ENCODE results near the gene GFRA4. TPM values are rescaled to one million over a fixed set of nuclear protein-coding genes. Genes with fewer than 3 reads are reported as not detected.

Gene GFRA4
- total RNA-seq, 1 experiment from 2014 or later: not detected

GRCh38 chr20:3613821-3614440 lies 49.3 kb downstream of the GFRA4 start:
- CTCF ChIA-PET: no interaction called here

GRCh38 chr20:3612795-3613572 lies 50.2 kb downstream of the GFRA4 start:
- Histone ChIP-seq H3K27ac (no peak overlapping the region), H3K4me2 (no peak overlapping the region), H3K9me2 (ENCODE audit: insufficient read depth) (no peaks in the 10 kb centered on the region), H3K4me1 (replicated peaks; ENCODE audit: insufficient read depth) (no peaks in the 10 kb centered on the region), H3K36me3 (ENCODE audit: low read depth) (no peaks in the 10 kb centered on the region), H3F3A (ENCODE audit: insufficient read depth, low read depth) (no peaks in the 10 kb centered on the region), H4K20me1 (ENCODE audit: insufficient read depth) (no peaks in the 10 kb centered on the region), H2AFZ (no peak overlapping the region), H3K79me2 (ENCODE audit: low read depth) (no peaks in the 10 kb centered on the region), H3K9me3 (ENCODE audit: insufficient read depth, low read depth) (no peaks in the 10 kb centered on the region), H3K4me3 (no peak overlapping the region), H3K27me3 (ENCODE audit: insufficient read depth, low read depth) (no peaks in the 10 kb centered on the region)
- POLR2A ChIA-PET (ENCODE audit: unreplicated experiment): interaction anchor here (0.5 kb wide), 1 partner anchor 32 kb away, joined by 4 read pairs; no protein-coding TSS in a partner anchor
- TF ChIP-seq, protein P1, sequence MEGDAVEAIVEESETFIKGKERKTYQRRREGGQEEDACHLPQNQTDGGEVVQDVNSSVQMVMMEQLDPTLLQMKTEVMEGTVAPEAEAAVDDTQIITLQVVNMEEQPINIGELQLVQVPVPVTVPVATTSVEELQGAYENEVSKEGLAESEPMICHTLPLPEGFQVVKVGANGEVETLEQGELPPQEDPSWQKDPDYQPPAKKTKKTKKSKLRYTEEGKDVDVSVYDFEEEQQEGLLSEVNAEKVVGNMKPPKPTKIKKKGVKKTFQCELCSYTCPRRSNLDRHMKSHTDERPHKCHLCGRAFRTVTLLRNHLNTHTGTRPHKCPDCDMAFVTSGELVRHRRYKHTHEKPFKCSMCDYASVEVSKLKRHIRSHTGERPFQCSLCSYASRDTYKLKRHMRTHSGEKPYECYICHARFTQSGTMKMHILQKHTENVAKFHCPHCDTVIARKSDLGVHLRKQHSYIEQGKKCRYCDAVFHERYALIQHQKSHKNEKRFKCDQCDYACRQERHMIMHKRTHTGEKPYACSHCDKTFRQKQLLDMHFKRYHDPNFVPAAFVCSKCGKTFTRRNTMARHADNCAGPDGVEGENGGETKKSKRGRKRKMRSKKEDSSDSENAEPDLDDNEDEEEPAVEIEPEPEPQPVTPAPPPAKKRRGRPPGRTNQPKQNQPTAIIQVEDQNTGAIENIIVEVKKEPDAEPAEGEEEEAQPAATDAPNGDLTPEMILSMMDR (conservative IDR thresholded peaks at IDR 0.05): no peak
- no peak for TF ChIP-seq EZH2 (IDR thresholded peaks at IDR 0.05; ENCODE audit: low read depth)
- no TSS peak for BruUV-seq (replicated peaks)
- intact Hi-C loops (cut with micrococcal nuclease; ENCODE audit: unreplicated experiment): no loop called here
- DNase-seq: no peak
- CTCF ChIA-PET: interaction anchor here (0.6 to 0.7 kb wide), 2 partner anchors 29 to 559 kb away, joined by 3 to 4 read pairs; no protein-coding TSS in a partner anchor

More at GRCh38 chr20:3613821-3614440, 49.3 kb downstream of the GFRA4 start:
- Histone ChIP-seq H3K27ac (no peak overlapping the region), H3F3A (ENCODE audit: insufficient read depth, low read depth) (no peaks in the 10 kb centered on the region), H2AFZ (no peak overlapping the region), H3K27me3 (ENCODE audit: insufficient read depth, low read depth) (no peaks in the 10 kb centered on the region), H3K79me2 (ENCODE audit: low read depth) (no peaks in the 10 kb centered on the region), H3K9me2 (ENCODE audit: insufficient read depth) (no peaks in the 10 kb centered on the region), H3K9me3 (ENCODE audit: insufficient read depth, low read depth) (no peaks in the 10 kb centered on the region), H3K4me1 (replicated peaks; ENCODE audit: insufficient read depth) (no peaks in the 10 kb centered on the region), H4K20me1 (ENCODE audit: insufficient read depth) (no peaks in the 10 kb centered on the region), H3K4me3 (no peak overlapping the region), H3K4me2 (no peak overlapping the region), H3K36me3 (ENCODE audit: low read depth) (no peaks in the 10 kb centered on the region)
- intact Hi-C loops (cut with micrococcal nuclease; ENCODE audit: unreplicated experiment): no loop called here
- no peak for DNase-seq
- no TSS peak for BruUV-seq (replicated peaks)
- no peak for TF ChIP-seq EZH2 (IDR thresholded peaks at IDR 0.05; ENCODE audit: low read depth)
- TF ChIP-seq, protein P1 (conservative IDR thresholded peaks at IDR 0.05): no peak
- POLR2A ChIA-PET (ENCODE audit: unreplicated experiment): no interaction called here

- Histone ChIP-seq H3K79me2 (ENCODE audit: low read depth) (no peaks in the 10 kb centered on the region), H4K20me1 (ENCODE audit: insufficient read depth) (no peaks in the 10 kb centered on the region), H3F3A (ENCODE audit: insufficient read depth, low read depth) (no peaks in the 10 kb centered on the region), H3K27me3 (ENCODE audit: insufficient read depth, low read depth) (no peaks in the 10 kb centered on the region), H3K4me3 (no peak overlapping the region), H3K9me3 (ENCODE audit: insufficient read depth, low read depth) (no peaks in the 10 kb centered on the region), H3K4me1 (replicated peaks; ENCODE audit: insufficient read depth) (no peaks in the 10 kb centered on the region), H3K9me2 (ENCODE audit: insufficient read depth) (no peaks in the 10 kb centered on the region), H3K4me2 (no peak overlapping the region), H2AFZ (no peak overlapping the region), H3K36me3 (ENCODE audit: low read depth) (no peaks in the 10 kb centered on the region), H3K27ac (no peak overlapping the region)
- DNase-seq: no peak
- CTCF ChIA-PET: interaction anchor here (0.6 kb wide), 1 partner anchor 48 kb away, joined by 3 read pairs; no protein-coding TSS in a partner anchor
- BruUV-seq (replicated peaks): no TSS peak
- intact Hi-C loops (cut with micrococcal nuclease; ENCODE audit: unreplicated experiment): no loop called here
- POLR2A ChIA-PET (ENCODE audit: unreplicated experiment): no interaction called here
- TF ChIP-seq EZH2 (IDR thresholded peaks at IDR 0.05; ENCODE audit: low read depth): no peak
- TF ChIP-seq, protein P1 (conservative IDR thresholded peaks at IDR 0.05): no peak
Measured at GRCh38 chr20:3611901-3612300, 51.3 kb downstream of the GFRA4 start.

Other genes starting within 250 kb of the GFRA4 start
- 34.9 and 35.0 TPM in 2 replicates for gene ATRN, start 192.4 kb downstream of the GFRA4 start, total RNA-seq (2021)
- not detected in 2 replicates for gene ADAM33, start 18.6 kb upstream of the GFRA4 start, total RNA-seq (2021)
- 0.13 TPM in 1 of 2 replicates, not detected in the other for gene SIGLEC1, start 49.2 kb upstream of the GFRA4 start, total RNA-seq (2021)
- not detected in 2 replicates for gene HSPA12B, start 69.3 kb upstream of the GFRA4 start, total RNA-seq (2021)
- gene ADISSP, start 104.4 kb upstream of the GFRA4 start, total RNA-seq (2021): 86.9 and 95.0 TPM in 2 replicates
- gene SPEF1, start 118.0 kb upstream of the GFRA4 start, total RNA-seq (2021): 2.6 and 2.7 TPM in 2 replicates
- gene CENPB, start 123.3 kb upstream of the GFRA4 start, total RNA-seq (2021): 70.8 and 82.9 TPM in 2 replicates
- 83.5 and 91.0 TPM in 2 replicates for gene CDC25B, start 132.9 kb upstream of the GFRA4 start, total RNA-seq (2021)
- gene AP5S1, start 157.1 kb upstream of the GFRA4 start, total RNA-seq (2021): 18.3 and 20.0 TPM in 2 replicates
- gene MAVS, start 183.4 kb upstream of the GFRA4 start, total RNA-seq (2021): 53.6 and 61.3 TPM in 2 replicates
- gene PANK2, start 226.0 kb upstream of the GFRA4 start, total RNA-seq (2021): 51.6 and 54.5 TPM in 2 replicates

Measured in PC-9 (cell line).